HEK293 (cell line): ENCODE measurements around the gene PHACTR1.

Source experiments
- ZBTB44 ChIP-seq: fragments of 450-650 bp; IDR thresholded peaks from 2 replicates; pipeline ENCODE4 v1.5.1; 2018; ENCODE audit warnings: missing biosample characterization, mild to moderate bottlenecking, missing genetic modification characterization
- ZNF513 ChIP-seq: fragments of 450-650 bp; IDR thresholded peaks from 2 replicates; pipeline ENCODE4 v1.5.1; 2018; ENCODE audit warnings: missing biosample characterization, missing genetic modification characterization

GRCh38 chr6:12891595-12891994, 175.0 kb downstream of the PHACTR1 start:
- TF ChIP-seq ZBTB44 (tag by site-specific recombination) (no peak), ZNF513 (no peak)
